Esophagus muscularis mucosa (tissue), 4 donors: Measurements from ENCODE around the gene SQSTM1. TPM values are rescaled to one million over a fixed set of nuclear protein-coding genes. Genes with fewer than 3 reads are reported as not detected.

Source experiments
- DNase-seq: peaks from one replicate; pipeline ENCODE4 v3.0.0-alpha.2; 2017; ENCODE audit errors: extremely low spot score
- H3K27ac ChIP-seq, 4 donors: fragments of 200-600 bp; sonication (generic); replicated peaks in 1 of 4; 1 replicate in 3 of 4; 2 replicates in 1 of 4; pipeline ENCODE4 v1.5.1; 2016 to 2019; ENCODE audit warnings: mild to moderate bottlenecking in 1 of 4
- H3K27me3 ChIP-seq, 4 donors: fragments of 200-600 bp; sonication (generic); one replicate each; pipeline versions ENCODE4 v1.5.1 to v1.6.0; 2016 to 2019
- H3K36me3 ChIP-seq, 4 donors: fragments of 200-600 bp; sonication (generic); one replicate each; pipeline ENCODE4 v1.5.1; 2016 to 2019
- H3K4me1 ChIP-seq, 4 donors: fragments of 200-600 bp; sonication (generic); one replicate each; pipeline ENCODE4 v1.5.1; 2016 to 2019
- H3K4me3 ChIP-seq, 4 donors: fragments of 200-600 bp; sonication (generic); 1 replicate in 2 of 4; 2 replicates in 2 of 4; pipeline ENCODE4 v1.5.1; 2016 to 2019; ENCODE audit warnings: mild to moderate bottlenecking in 4 of 4, moderate library complexity in 1 of 4
- H3K9me3 ChIP-seq, 4 donors: fragments of 200-600 bp; sonication (generic); 1 replicate in 3 of 4; 2 replicates in 1 of 4; pipeline ENCODE4 v1.5.1; 2016 to 2019
- EP300 ChIP-seq: sonication (generic); formaldehyde crosslinking; IDR thresholded peaks from one replicate; pipeline ENCODE4 v1.6.1; 2017; ENCODE audit warnings: antibody characterized with exemption
- POLR2A ChIP-seq: fragments of 450-650 bp; IDR thresholded peaks from one replicate; pipeline ENCODE4 v1.6.1; 2017; ENCODE audit warnings: antibody characterized with exemption, moderate library complexity, mild to moderate bottlenecking, low read depth
- POLR2AphosphoS5 ChIP-seq, 2 donors: sonication (generic); formaldehyde crosslinking; IDR thresholded peaks; one replicate each; pipeline ENCODE4 v1.6.1; 2017; ENCODE audit warnings: antibody characterized with exemption in 2 of 2
- WGBS: methylation state at CpG from one replicate; pipeline ENCODE4 v1.1.5; 2018; 5-methylcytosine and 5-hydroxymethylcytosine counted together
- intact Hi-C: fragments of 100-400 bp; cut with DNase I; formaldehyde crosslinking; loops from one replicate; pipeline ENCODE4 v1.15.1; 2023
- total RNA-seq, 4 donors: library from RNA; depleted of rRNA; stranded (reverse); fragments of >200 nt; gene quantifications; one replicate each; pipeline versions ENCODE4 v1.1.0 to v1.2.1, GENCODE V29; 2016
- TF ChIP-seq, protein P1 (sequence below), 3 experiments: fragments of 200-600 bp in 2 of 3; fragments of 450-650 bp in 1 of 3; sonication (generic) in 2 of 3; IDR thresholded peaks; one replicate each; pipeline ENCODE4 v1.5.1; 2017 to 2019; ENCODE audit warnings: antibody characterized with exemption in 3 of 3, mild to moderate bottlenecking in 2 of 3, moderate library complexity in 1 of 3

Gene SQSTM1
- total RNA-seq, 4 donors from 2014 or later = 333 to 453 (median 392) TPM

DNA sequence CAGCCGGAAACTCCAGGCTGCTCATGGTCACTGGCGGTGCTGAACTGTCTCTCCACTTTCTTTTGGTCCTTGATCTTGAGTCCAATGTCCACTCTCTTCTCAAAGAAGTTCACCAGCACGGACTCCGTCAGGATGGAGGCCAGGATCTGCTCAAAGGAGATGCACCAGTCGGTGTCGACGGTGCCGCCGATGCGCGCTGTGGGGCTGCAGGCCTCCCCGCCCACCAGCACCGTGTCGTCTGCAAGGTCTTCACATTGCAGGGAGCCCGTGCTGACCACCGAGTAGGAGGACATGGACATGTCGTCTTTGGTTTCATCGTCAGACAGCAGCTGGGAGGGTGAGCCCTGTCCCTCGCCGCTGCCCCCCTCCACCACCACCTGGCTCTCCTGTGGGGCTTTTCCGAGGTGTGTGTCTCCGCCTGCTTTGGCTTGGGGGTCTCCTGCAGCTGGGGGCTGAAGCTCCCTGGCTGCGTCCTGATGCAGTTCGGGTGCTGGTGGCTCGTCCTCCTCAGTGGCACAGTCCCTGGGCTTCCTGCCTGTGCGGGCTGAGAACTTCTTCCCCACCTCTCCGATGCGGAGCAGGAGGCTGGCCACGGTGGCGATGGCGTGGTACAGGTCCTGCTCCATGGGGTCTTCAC lies 42.9 kb downstream of the SQSTM1 start:
- Histone ChIP-seq H3K27me3 (no peaks in the 10 kb centered on the region), H3K9me3 (no peaks in the 10 kb centered on the region), H3K4me1 (peaks cover 6 to 17% (median 12%) of the 10 kb centered on the region in 4 donors), H3K36me3 (peaks cover 30 to 66% (median 62%) of the 10 kb centered on the region in 4 donors), H3K27ac (no peak overlapping the region), H3K4me3 (no peak overlapping the region)
- TF ChIP-seq, protein P1, sequence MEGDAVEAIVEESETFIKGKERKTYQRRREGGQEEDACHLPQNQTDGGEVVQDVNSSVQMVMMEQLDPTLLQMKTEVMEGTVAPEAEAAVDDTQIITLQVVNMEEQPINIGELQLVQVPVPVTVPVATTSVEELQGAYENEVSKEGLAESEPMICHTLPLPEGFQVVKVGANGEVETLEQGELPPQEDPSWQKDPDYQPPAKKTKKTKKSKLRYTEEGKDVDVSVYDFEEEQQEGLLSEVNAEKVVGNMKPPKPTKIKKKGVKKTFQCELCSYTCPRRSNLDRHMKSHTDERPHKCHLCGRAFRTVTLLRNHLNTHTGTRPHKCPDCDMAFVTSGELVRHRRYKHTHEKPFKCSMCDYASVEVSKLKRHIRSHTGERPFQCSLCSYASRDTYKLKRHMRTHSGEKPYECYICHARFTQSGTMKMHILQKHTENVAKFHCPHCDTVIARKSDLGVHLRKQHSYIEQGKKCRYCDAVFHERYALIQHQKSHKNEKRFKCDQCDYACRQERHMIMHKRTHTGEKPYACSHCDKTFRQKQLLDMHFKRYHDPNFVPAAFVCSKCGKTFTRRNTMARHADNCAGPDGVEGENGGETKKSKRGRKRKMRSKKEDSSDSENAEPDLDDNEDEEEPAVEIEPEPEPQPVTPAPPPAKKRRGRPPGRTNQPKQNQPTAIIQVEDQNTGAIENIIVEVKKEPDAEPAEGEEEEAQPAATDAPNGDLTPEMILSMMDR (IDR thresholded peaks at IDR 0.05) = no peak
- TF ChIP-seq EP300 = no peak
- no peak for TF ChIP-seq POLR2A
- no peak for TF ChIP-seq POLR2AphosphoS5 (IDR thresholded peaks at IDR 0.05)
- WGBS = 94% methylated on average over 31 of the region's 31 CpGs
- intact Hi-C loops = loop anchor here (5.0 kb wide), 1 partner anchor 44 kb away; the partner anchor contains the start of gene TBC1D9B
- DNase-seq = no peak

DNA sequence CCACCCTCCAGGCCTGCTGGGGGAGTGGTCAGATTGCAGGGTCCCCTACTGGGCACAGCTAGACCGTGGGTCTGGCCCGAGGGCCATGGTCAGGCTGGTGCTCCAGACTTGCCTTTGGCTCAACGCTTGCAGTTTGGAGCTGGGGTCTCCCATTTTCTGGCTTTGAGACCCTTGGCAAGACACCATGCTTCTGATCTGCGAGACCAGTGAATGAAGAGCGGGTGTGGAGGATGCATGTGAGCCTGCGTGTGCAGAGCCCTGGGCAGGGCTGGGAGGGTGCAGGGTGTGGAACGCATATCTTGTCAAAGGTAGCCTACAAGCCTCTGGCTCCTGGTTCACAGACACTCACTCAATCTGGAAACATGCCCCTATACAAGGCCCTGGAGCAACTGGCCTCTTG lies 44.0 kb downstream of the SQSTM1 start:
- 100% methylated on average over 5 of the region's 7 CpGs for WGBS
- H3K36me3 ChIP-seq = peaks cover 30 to 77% (median 71%) of the 10 kb centered on the region in 4 donors
- H3K4me1 ChIP-seq = peaks cover 2 to 10% (median 5%) of the 10 kb centered on the region in 4 donors
- H3K4me3 ChIP-seq = no peak overlapping the region
- no peaks in the 10 kb centered on the region for H3K27me3 ChIP-seq
- no peak overlapping the region for H3K27ac ChIP-seq
- intact Hi-C loops = loop anchor here (5.0 kb wide), 1 partner anchor 43 kb away; the partner anchor contains the start of gene TBC1D9B
- TF ChIP-seq POLR2AphosphoS5 (IDR thresholded peaks at IDR 0.05) = no peak
- TF ChIP-seq EP300 = no peak
- TF ChIP-seq, protein P1 (IDR thresholded peaks at IDR 0.05) = no peak
- TF ChIP-seq POLR2A = no peak
- no peak for DNase-seq
- no peaks in the 10 kb centered on the region for H3K9me3 ChIP-seq

DNA sequence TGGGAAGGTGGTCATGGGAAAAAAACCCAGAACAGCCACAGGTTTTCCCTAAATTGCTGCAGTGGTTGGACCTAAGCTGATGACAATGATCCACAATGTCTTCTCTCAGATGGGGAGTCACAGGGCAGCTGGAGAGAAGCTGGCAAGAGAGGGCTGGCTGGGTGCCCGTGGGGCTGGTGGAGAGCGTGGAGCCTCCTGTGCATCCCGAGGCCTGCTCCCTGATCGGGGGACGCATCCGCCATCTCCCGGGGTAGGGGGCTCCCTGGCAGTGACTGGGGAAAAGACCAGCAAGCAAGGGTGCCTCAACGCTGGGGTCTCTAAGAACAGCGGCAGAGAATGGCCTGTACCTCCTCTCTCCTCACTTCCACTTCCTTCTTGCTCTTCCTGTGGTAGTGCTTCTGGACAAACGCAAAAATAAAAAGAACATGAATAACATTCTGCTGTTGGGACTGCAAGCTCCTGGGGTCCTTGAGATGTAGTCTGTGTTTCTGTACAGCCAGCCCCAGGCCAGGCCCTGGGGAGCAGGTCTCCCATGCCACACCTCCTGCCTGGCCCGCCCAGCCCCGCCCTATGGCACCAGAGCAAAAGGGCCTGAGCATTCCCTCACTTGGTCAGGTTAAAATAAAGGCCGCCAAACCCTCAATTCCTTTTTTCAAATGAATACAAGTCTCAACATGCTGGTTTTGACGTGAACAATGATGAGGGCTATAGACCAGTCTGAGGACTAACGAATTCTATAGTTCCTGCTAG lies 45.0 kb downstream of the SQSTM1 start:
- Histone ChIP-seq H3K27me3 (no peaks in the 10 kb centered on the region), H3K9me3 (no peaks in the 10 kb centered on the region), H3K36me3 (peaks cover 32 to 87% (median 81%) of the 10 kb centered on the region in 4 donors), H3K27ac (no peak overlapping the region), H3K4me1 (peaks cover 0 to 3% (median 0%) of the 10 kb centered on the region in 4 donors), H3K4me3 (no peak overlapping the region)
- DNase-seq = no peak
- TF ChIP-seq EP300 = no peak
- TF ChIP-seq, protein P1 (IDR thresholded peaks at IDR 0.05) = no peak
- no peak for TF ChIP-seq POLR2AphosphoS5 (IDR thresholded peaks at IDR 0.05)
- no peak for TF ChIP-seq POLR2A
- intact Hi-C loops = no loop called here
- WGBS = 88% methylated on average over 14 of the region's 15 CpGs

DNA sequence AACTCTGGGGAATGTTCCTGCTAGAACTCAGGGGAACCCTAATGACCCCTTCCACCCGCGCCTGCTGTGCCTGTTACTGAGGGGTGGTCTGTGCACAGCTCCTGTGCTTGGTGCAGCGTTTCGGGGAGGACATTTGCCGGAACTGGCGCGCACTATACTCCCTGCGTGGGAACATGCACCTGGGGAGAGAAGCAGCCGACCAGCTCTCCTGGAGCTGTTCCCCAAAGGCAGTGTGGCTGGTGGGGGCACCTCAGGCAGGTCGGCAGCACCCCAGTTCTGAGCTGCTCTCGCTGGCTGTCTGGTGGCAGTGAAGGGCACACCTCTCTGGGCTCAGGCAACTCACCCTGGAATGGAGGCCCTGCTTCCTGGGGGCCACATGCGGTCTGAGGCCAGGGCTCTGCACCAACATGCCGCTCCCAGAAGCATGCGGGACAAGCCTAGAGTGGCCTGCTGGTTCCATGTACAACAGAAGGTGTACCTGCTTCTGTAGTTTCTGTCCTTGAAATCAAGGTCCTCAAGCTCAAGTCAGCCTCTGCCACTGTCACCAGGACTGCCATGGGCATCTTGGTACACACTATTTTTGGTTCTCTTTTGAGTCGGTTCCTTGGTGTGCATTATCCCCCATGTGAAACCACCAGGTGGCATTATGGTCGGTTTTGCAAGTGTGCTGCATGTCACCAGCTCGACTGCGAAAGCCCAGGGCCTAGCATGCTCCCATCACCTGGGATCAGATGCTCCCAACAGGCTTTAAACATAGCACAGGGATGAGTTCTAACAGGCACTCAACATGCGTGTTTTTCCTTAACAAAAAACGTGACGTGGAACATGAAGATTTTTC lies 45.8 kb downstream of the SQSTM1 start:
- TF ChIP-seq EP300 (no peak), POLR2AphosphoS5 (IDR thresholded peaks at IDR 0.05) (no peak), POLR2A (no peak)
- TF ChIP-seq, protein P1 (IDR thresholded peaks at IDR 0.05) = no peak
- H3K27me3 ChIP-seq = no peaks in the 10 kb centered on the region
- no peak overlapping the region for H3K4me3 ChIP-seq
- H3K27ac ChIP-seq = no peak overlapping the region
- peaks cover 0 to 4% (median 0%) of the 10 kb centered on the region in 4 donors for H3K4me1 ChIP-seq
- no peak for DNase-seq
- intact Hi-C loops = no loop called here
- 90% methylated on average over 19 of the region's 21 CpGs for WGBS
- H3K36me3 ChIP-seq = peaks cover 39 to 95% (median 88%) of the 10 kb centered on the region in 4 donors
- H3K9me3 ChIP-seq = no peaks in the 10 kb centered on the region
